Neural progenitor cell (in vitro differentiated cells): ENCODE results near the gene IVNS1ABP. TPM values are rescaled to one million over a fixed set of nuclear protein-coding genes. Genes with fewer than 3 reads are reported as not detected.
"Not testable (repeated sequence)": the region's sequence is repeated elsewhere in the genome, so short reads cannot be mapped to it uniquely, and the experiment has no call there.

Experiments
- DNase-seq: peaks from one replicate; pipeline ENCODE4 v3.0.0-alpha.2; 2016; ENCODE audit warnings: low spot score
- H2AFZ ChIP-seq: fragments of 200-600 bp; sonication (generic); replicated peaks from 2 replicates; pipeline ENCODE4 v1.6.1; 2016; ENCODE audit warnings: antibody characterized with exemption
- H3F3A ChIP-seq: fragments of 200-600 bp; sonication (generic); 2 replicates; pipeline ENCODE4 v1.6.1; 2016; ENCODE audit warnings: antibody characterized with exemption, low read depth
- H3K27ac ChIP-seq: fragments of 200-600 bp; sonication (generic); 2 replicates; pipeline ENCODE4 v1.5.1; 2016; ENCODE audit warnings: mild to moderate bottlenecking
- H3K27me3 ChIP-seq: fragments of 200-600 bp; sonication (generic); 2 replicates; pipeline ENCODE4 v1.6.1; 2016; ENCODE audit warnings: mild to moderate bottlenecking, moderate library complexity
- H3K36me3 ChIP-seq: fragments of 200-600 bp; sonication (generic); 2 replicates; pipeline ENCODE4 v1.5.1; 2016
- H3K4me1 ChIP-seq: fragments of 200-600 bp; sonication (generic); 2 replicates; pipeline ENCODE4 v1.6.1; 2016; ENCODE audit warnings: mixed run types
- H3K4me2 ChIP-seq: fragments of 200-600 bp; sonication (generic); 2 replicates; pipeline ENCODE4 v1.6.1; 2016
- H3K4me3 ChIP-seq: fragments of 200-600 bp; sonication (generic); 2 replicates; pipeline ENCODE4 v1.5.1; 2016
- H3K79me2 ChIP-seq: fragments of 200-600 bp; sonication (generic); 2 replicates; pipeline ENCODE4 v1.6.1; 2016; ENCODE audit warnings: low read depth
- H3K9ac ChIP-seq: fragments of 200-600 bp; sonication (generic); 2 replicates; pipeline ENCODE4 v1.6.1; 2016
- H3K9me3 ChIP-seq: fragments of 200-600 bp; sonication (generic); 2 replicates; pipeline ENCODE4 v1.5.1; 2016; ENCODE audit warnings: low read depth
- H4K20me1 ChIP-seq: fragments of 200-600 bp; sonication (generic); 2 replicates; pipeline ENCODE4 v1.6.1; 2016; ENCODE audit warnings: low read depth
- H3K27ac Mint-ChIP-seq: 3 replicates; pipeline ENCODE4 v1.8.0; 2021; ENCODE audit warnings: mixed read lengths
- H3K27me3 Mint-ChIP-seq: 2 replicates; pipeline ENCODE4 v1.8.0; 2022; ENCODE audit warnings: low read depth, mild to moderate bottlenecking, inconsistent platforms, moderate library complexity, mixed read lengths; ENCODE audit not compliant: insufficient read depth
- H3K36me3 Mint-ChIP-seq: 3 replicates; pipeline ENCODE4 v1.8.0; 2021; ENCODE audit warnings: mixed read lengths
- H3K4me1 Mint-ChIP-seq: 3 replicates; pipeline ENCODE4 v1.8.0; 2021; ENCODE audit warnings: mixed read lengths
- H3K4me3 Mint-ChIP-seq: 3 replicates; pipeline ENCODE4 v1.8.0; 2021; ENCODE audit warnings: mild to moderate bottlenecking, moderate library complexity, mixed read lengths
- H3K9me3 Mint-ChIP-seq: 3 replicates; pipeline ENCODE4 v1.8.0; 2020; ENCODE audit warnings: mixed read lengths
- EZH2 ChIP-seq: fragments of 200-600 bp; sonication (generic); IDR thresholded peaks from 2 replicates; pipeline ENCODE4 v1.6.1; 2017; ENCODE audit warnings: antibody characterized with exemption, mild to moderate bottlenecking, moderate library complexity
- EZH2phosphoT487 ChIP-seq: fragments of 200-600 bp; sonication (generic); IDR thresholded peaks from 2 replicates; pipeline ENCODE4 v1.6.1; 2017; ENCODE audit warnings: antibody characterized with exemption
- total RNA-seq: library from RNA; depleted of rRNA; stranded (reverse); fragments of >200 nt; gene quantifications from 2 replicates; pipeline ENCODE4 v1.2.3, GENCODE V29; 2015; ENCODE audit warnings: low replicate concordance
- TF ChIP-seq, protein P1 (sequence below): fragments of 200-600 bp; sonication (generic); IDR thresholded peaks from 2 replicates; pipeline ENCODE4 v1.5.1; 2017; ENCODE audit warnings: antibody characterized with exemption, mild to moderate bottlenecking

IVNS1ABP gene
- total RNA-seq, 1 donor from 2014 or later, result 193 TPM

DNA sequence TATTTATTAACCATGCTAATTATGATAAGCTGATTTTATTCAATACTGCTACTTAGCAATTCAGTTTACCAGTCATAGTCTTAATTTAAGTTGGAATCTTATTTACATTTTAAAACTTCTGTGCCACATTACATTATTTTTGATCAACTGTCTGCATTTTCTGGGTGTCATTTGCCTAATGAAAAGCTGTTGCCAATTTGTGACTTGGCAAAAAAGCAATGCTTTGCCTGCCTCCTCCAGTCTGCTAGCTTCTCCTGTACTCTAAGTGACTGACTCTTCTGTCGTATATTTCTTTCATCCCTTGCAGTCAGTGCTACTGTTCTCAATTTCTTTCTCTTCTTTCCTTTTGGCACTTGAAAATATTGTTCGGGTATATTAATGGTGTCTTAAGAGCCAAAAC, 5.6 kb upstream of the IVNS1ABP start:
- Mint-ChIP-seq H3K27me3 (peaks cover 4% of the 10 kb centered on the region), H3K9me3 (peaks cover 6% of the 10 kb centered on the region), H3K4me3 (no peak overlapping the region), H3K4me1 (peaks cover 10% of the 10 kb centered on the region), H3K36me3 (peaks cover 8% of the 10 kb centered on the region), H3K27ac (no peak overlapping the region)
- no peak for TF ChIP-seq EZH2
- no peak for TF ChIP-seq EZH2phosphoT487
- Histone ChIP-seq H3K27ac (no peak overlapping the region), H3K9me3 (no peaks in the 10 kb centered on the region), H3K4me3 (no peak overlapping the region), H3K9ac (no peak overlapping the region), H4K20me1 (no peaks in the 10 kb centered on the region), H3K4me1 (no peaks in the 10 kb centered on the region), H3K36me3 (no peaks in the 10 kb centered on the region), H3F3A (no peaks in the 10 kb centered on the region), H2AFZ (no peak overlapping the region), H3K4me2 (no peak overlapping the region), H3K79me2 (no peaks in the 10 kb centered on the region), H3K27me3 (no peaks in the 10 kb centered on the region)
- no peak for DNase-seq

DNA sequence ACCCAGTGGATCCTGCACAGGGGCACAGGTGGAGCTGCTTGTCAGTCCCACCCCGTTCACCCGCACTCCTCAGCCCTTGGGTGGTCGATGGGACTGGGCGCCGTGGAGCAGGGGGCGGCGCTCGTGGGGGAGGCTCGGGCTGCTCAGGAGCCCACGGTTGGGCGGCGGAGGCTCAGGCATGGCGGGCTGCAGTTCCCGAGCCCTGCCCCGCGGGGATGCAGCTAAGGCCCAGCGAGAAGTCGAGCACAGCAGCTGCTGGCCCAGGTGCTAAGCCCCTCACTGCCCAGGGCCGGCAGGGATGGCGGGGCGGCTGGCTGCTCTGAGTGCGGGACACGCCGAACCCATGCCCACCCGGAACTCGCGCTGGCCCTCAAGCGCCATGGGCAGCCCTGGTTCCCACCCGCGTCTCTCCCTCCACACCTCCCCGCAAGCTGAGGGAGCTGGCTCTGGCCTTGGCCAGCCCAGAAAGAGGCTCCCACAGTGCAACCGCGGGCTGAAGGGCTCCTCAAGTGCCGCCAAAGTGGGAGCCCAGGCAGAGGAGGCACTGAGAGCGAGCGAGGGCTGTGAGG, 4.7 kb upstream of the IVNS1ABP start:
- H3K9me3 ChIP-seq, H3K27ac ChIP-seq, H3K4me2 ChIP-seq, DNase-seq, H3K9ac ChIP-seq, H3K4me3 Mint-ChIP-seq, H3K79me2 ChIP-seq, H3K27me3 Mint-ChIP-seq, H3K27ac Mint-ChIP-seq, H3K4me1 ChIP-seq, H3F3A ChIP-seq, H4K20me1 ChIP-seq, H2AFZ ChIP-seq, H3K4me3 ChIP-seq, H3K27me3 ChIP-seq, H3K36me3 Mint-ChIP-seq, H3K9me3 Mint-ChIP-seq, H3K36me3 ChIP-seq: not testable (repeated sequence)
- H3K4me1 Mint-ChIP-seq, result peaks cover 13% of the 10 kb centered on the region

GRCh38 chr1:185321104-185321503, 4.1 kb upstream of the IVNS1ABP start:
- not testable (repeated sequence) for H2AFZ ChIP-seq, H3K9me3 ChIP-seq, H3K4me1 ChIP-seq, DNase-seq, H3K9ac ChIP-seq, H3K27ac ChIP-seq, H3K79me2 ChIP-seq, H3K27me3 Mint-ChIP-seq, H3K36me3 Mint-ChIP-seq, H3K27ac Mint-ChIP-seq, H3F3A ChIP-seq, H3K4me2 ChIP-seq, H3K36me3 ChIP-seq, H3K9me3 Mint-ChIP-seq, H3K4me3 Mint-ChIP-seq, H3K4me3 ChIP-seq, H3K27me3 ChIP-seq, H4K20me1 ChIP-seq
- peaks cover 13% of the 10 kb centered on the region for H3K4me1 Mint-ChIP-seq

- Histone ChIP-seq H4K20me1 (peaks cover 19% of the 10 kb centered on the region), H3K4me1 (peaks cover 5% of the 10 kb centered on the region), H2AFZ (no peak overlapping the region), H3K9me3 (no peaks in the 10 kb centered on the region), H3K79me2 (peaks cover 30% of the 10 kb centered on the region), H3K27me3 (no peaks in the 10 kb centered on the region), H3K9ac (no peak overlapping the region), H3K4me2 (no peak overlapping the region), H3K36me3 (no peaks in the 10 kb centered on the region), H3F3A (peaks cover 3% of the 10 kb centered on the region), H3K27ac (no peak overlapping the region), H3K4me3 (no peak overlapping the region)
- peaks cover 7% of the 10 kb centered on the region for H3K27me3 Mint-ChIP-seq
- H3K4me1 Mint-ChIP-seq, result peaks cover 24% of the 10 kb centered on the region
- no peak overlapping the region for H3K27ac Mint-ChIP-seq
- H3K4me3 Mint-ChIP-seq, result no peak overlapping the region
- peaks cover 8% of the 10 kb centered on the region for H3K36me3 Mint-ChIP-seq
- H3K9me3 Mint-ChIP-seq, result peaks cover 6% of the 10 kb centered on the region
- TF ChIP-seq EZH2, result no peak
- no peak for TF ChIP-seq EZH2phosphoT487
- TF ChIP-seq, protein P1, sequence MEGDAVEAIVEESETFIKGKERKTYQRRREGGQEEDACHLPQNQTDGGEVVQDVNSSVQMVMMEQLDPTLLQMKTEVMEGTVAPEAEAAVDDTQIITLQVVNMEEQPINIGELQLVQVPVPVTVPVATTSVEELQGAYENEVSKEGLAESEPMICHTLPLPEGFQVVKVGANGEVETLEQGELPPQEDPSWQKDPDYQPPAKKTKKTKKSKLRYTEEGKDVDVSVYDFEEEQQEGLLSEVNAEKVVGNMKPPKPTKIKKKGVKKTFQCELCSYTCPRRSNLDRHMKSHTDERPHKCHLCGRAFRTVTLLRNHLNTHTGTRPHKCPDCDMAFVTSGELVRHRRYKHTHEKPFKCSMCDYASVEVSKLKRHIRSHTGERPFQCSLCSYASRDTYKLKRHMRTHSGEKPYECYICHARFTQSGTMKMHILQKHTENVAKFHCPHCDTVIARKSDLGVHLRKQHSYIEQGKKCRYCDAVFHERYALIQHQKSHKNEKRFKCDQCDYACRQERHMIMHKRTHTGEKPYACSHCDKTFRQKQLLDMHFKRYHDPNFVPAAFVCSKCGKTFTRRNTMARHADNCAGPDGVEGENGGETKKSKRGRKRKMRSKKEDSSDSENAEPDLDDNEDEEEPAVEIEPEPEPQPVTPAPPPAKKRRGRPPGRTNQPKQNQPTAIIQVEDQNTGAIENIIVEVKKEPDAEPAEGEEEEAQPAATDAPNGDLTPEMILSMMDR, result no peak
- no peak for DNase-seq
Measured at GRCh38 chr1:185319139-185319475, 2.1 kb upstream of the IVNS1ABP start.

- peaks cover 7% of the 10 kb centered on the region for H3K27me3 Mint-ChIP-seq
- H3K27ac ChIP-seq, result no peak overlapping the region
Measured at GRCh38 chr1:185318431-185319138, 1.5 kb upstream of the IVNS1ABP start.

More at GRCh38 chr1:185318431-185319138, 1.5 kb upstream of the IVNS1ABP start:
- Histone ChIP-seq H2AFZ (no peak overlapping the region), H3K79me2 (peaks cover 35% of the 10 kb centered on the region), H3K4me1 (peaks cover 11% of the 10 kb centered on the region), H3K9me3 (no peaks in the 10 kb centered on the region), H3K4me2 (no peak overlapping the region), H4K20me1 (peaks cover 24% of the 10 kb centered on the region), H3K27me3 (no peaks in the 10 kb centered on the region), H3F3A (peaks cover 3% of the 10 kb centered on the region), H3K4me3 (no peak overlapping the region), H3K36me3 (no peaks in the 10 kb centered on the region), H3K9ac (no peak overlapping the region)
- no peak overlapping the region for H3K27ac Mint-ChIP-seq
- DNase-seq, result no peak
- peaks cover 8% of the 10 kb centered on the region for H3K36me3 Mint-ChIP-seq
- peak overlapping the region; percentile 89 for H3K4me3 Mint-ChIP-seq
- peaks cover 6% of the 10 kb centered on the region for H3K9me3 Mint-ChIP-seq
- peaks cover 30% of the 10 kb centered on the region for H3K4me1 Mint-ChIP-seq
- TF ChIP-seq, protein P1, result no peak
- TF ChIP-seq EZH2phosphoT487 (no peak), EZH2 (no peak)
